B cell (primary cell): ENCODE data around the gene PARP12.

Experiments
- CTCF ChIP-seq: fragments of 200-600 bp; IDR thresholded peaks from one replicate; pipeline ENCODE4 v1.8.0; 2022; ENCODE audit warnings: antibody characterized with exemption, mild to moderate bottlenecking
- EZH2 ChIP-seq: IDR thresholded peaks from 2 replicates; pipeline ENCODE4 v1.6.1; 2012; ENCODE audit warnings: borderline replicate concordance, low read depth, mild to moderate bottlenecking, moderate library complexity, low read length; ENCODE audit not compliant: insufficient read depth, poor library complexity, severe bottlenecking

- TF ChIP-seq CTCF = no peak
- TF ChIP-seq EZH2 = no peak
These were observed 23.7 kb downstream of the PARP12 start for GRCh38 chr7:140039066-140039465.
